Mononuclear cell (primary cell): ENCODE measurements around the gene HS3ST4. TPM values are rescaled to one million over a fixed set of nuclear protein-coding genes. Genes with fewer than 3 reads are reported as not detected.

Experiments used
- H3K27me3 ChIP-seq: 2 replicates; pipeline ENCODE4 v1.6.0; 2011; ENCODE audit warnings: low read length, control low read depth; ENCODE audit not compliant: insufficient read depth
- H3K4me1 ChIP-seq: 2 replicates; pipeline ENCODE4 v1.5.1; 2011; ENCODE audit warnings: mild to moderate bottlenecking, low read length, control low read depth; ENCODE audit not compliant: insufficient read depth
- H3K4me3 ChIP-seq: 2 replicates; pipeline ENCODE4 v1.5.1; 2011; ENCODE audit warnings: mild to moderate bottlenecking, low read length, moderate library complexity
- H3K9me3 ChIP-seq: 2 replicates; pipeline ENCODE4 v1.5.1; 2011; ENCODE audit warnings: low read depth, mild to moderate bottlenecking, control low read depth, low read length
- total RNA-seq: library from RNA; depleted of rRNA; stranded (reverse); fragments of >200 nt; gene quantifications from one replicate; pipeline ENCODE4 v1.2.3, GENCODE V29; 2012

HS3ST4 gene
- total RNA-seq, 1 donor = not detected

- Histone ChIP-seq H3K4me1 (no peaks in the 10 kb centered on the region), H3K27me3 (no peaks in the 10 kb centered on the region), H3K9me3 (no peaks in the 10 kb centered on the region), H3K4me3 (no peak overlapping the region)
These were observed 239.8 kb downstream of the HS3ST4 start for GRCh38 chr16:25931473-25932035.

GRCh38 chr16:25941800-25942499 is 250.2 kb downstream of the HS3ST4 start:
- Histone ChIP-seq H3K27me3 (no peaks in the 10 kb centered on the region), H3K4me3 (no peak overlapping the region), H3K4me1 (no peaks in the 10 kb centered on the region), H3K9me3 (no peaks in the 10 kb centered on the region)

GRCh38 chr16:25950586-25951281 is 259.0 kb downstream of the HS3ST4 start:
- Histone ChIP-seq H3K4me1 (no peaks in the 10 kb centered on the region), H3K27me3 (no peaks in the 10 kb centered on the region), H3K4me3 (no peak overlapping the region), H3K9me3 (no peaks in the 10 kb centered on the region)

- Histone ChIP-seq H3K27me3 (no peaks in the 10 kb centered on the region), H3K4me1 (no peaks in the 10 kb centered on the region), H3K4me3 (no peak overlapping the region), H3K9me3 (no peaks in the 10 kb centered on the region)
These were observed 260.2 kb downstream of the HS3ST4 start for GRCh38 chr16:25951999-25952398.

GRCh38 chr16:25952983-25953382 is 261.2 kb downstream of the HS3ST4 start:
- H3K4me1 ChIP-seq = no peaks in the 10 kb centered on the region
- H3K27me3 ChIP-seq = no peaks in the 10 kb centered on the region
- no peak overlapping the region for H3K4me3 ChIP-seq
- no peaks in the 10 kb centered on the region for H3K9me3 ChIP-seq

GRCh38 chr16:25957707-25958106 is 265.9 kb downstream of the HS3ST4 start:
- no peaks in the 10 kb centered on the region for H3K9me3 ChIP-seq
- H3K4me1 ChIP-seq = no peaks in the 10 kb centered on the region
- no peaks in the 10 kb centered on the region for H3K27me3 ChIP-seq
- no peak overlapping the region for H3K4me3 ChIP-seq

- no peaks in the 10 kb centered on the region for H3K9me3 ChIP-seq
- no peak overlapping the region for H3K4me3 ChIP-seq
- no peaks in the 10 kb centered on the region for H3K4me1 ChIP-seq
- no peaks in the 10 kb centered on the region for H3K27me3 ChIP-seq
These were observed 267.5 kb downstream of the HS3ST4 start for GRCh38 chr16:25959221-25959620.

- H3K4me3 ChIP-seq = no peak overlapping the region
- no peaks in the 10 kb centered on the region for H3K4me1 ChIP-seq
- H3K9me3 ChIP-seq = no peaks in the 10 kb centered on the region
- H3K27me3 ChIP-seq = no peaks in the 10 kb centered on the region
These were observed 274.7 kb downstream of the HS3ST4 start for GRCh38 chr16:25966172-25967097.

GRCh38 chr16:25977121-25977520 is 285.4 kb downstream of the HS3ST4 start:
- Histone ChIP-seq H3K4me1 (no peaks in the 10 kb centered on the region), H3K9me3 (no peaks in the 10 kb centered on the region), H3K27me3 (no peaks in the 10 kb centered on the region), H3K4me3 (no peak overlapping the region)

GRCh38 chr16:25978218-25978617 is 286.5 kb downstream of the HS3ST4 start:
- Histone ChIP-seq H3K4me3 (no peak overlapping the region), H3K4me1 (no peaks in the 10 kb centered on the region), H3K9me3 (no peaks in the 10 kb centered on the region), H3K27me3 (no peaks in the 10 kb centered on the region)

- H3K4me3 ChIP-seq = no peak overlapping the region
These were observed 296.3 kb downstream of the HS3ST4 start for GRCh38 chr16:25988084-25988483.

GRCh38 chr16:25988882-25989281 is 297.1 kb downstream of the HS3ST4 start:
- Histone ChIP-seq H3K9me3 (no peaks in the 10 kb centered on the region), H3K4me3 (no peak overlapping the region), H3K27me3 (no peaks in the 10 kb centered on the region), H3K4me1 (no peaks in the 10 kb centered on the region)

More at GRCh38 chr16:25988084-25988483, 296.3 kb downstream of the HS3ST4 start:
- Histone ChIP-seq H3K27me3 (no peaks in the 10 kb centered on the region), H3K4me1 (no peaks in the 10 kb centered on the region), H3K9me3 (no peaks in the 10 kb centered on the region)

- Histone ChIP-seq H3K4me1 (no peaks in the 10 kb centered on the region), H3K9me3 (no peaks in the 10 kb centered on the region), H3K4me3 (no peak overlapping the region), H3K27me3 (no peaks in the 10 kb centered on the region)
These were observed 304.3 kb downstream of the HS3ST4 start for GRCh38 chr16:25996052-25996451.

- Histone ChIP-seq H3K4me3 (no peak overlapping the region), H3K9me3 (peaks cover 7% of the 10 kb centered on the region), H3K27me3 (no peaks in the 10 kb centered on the region), H3K4me1 (no peaks in the 10 kb centered on the region)
These were observed 313.6 kb downstream of the HS3ST4 start for GRCh38 chr16:26005336-26005735.

- Histone ChIP-seq H3K4me1 (no peaks in the 10 kb centered on the region), H3K4me3 (no peak overlapping the region), H3K27me3 (no peaks in the 10 kb centered on the region), H3K9me3 (peaks cover 9% of the 10 kb centered on the region)
These were observed 320.6 kb downstream of the HS3ST4 start for GRCh38 chr16:26012376-26012775.
